Islet precursor cell (in vitro differentiated cells): ENCODE results near the gene UBAC1.
"Not testable (repeated sequence)": the region's sequence is repeated elsewhere in the genome, so short reads cannot be mapped to it uniquely, and the experiment has no call there.

Source experiments
- DNase-seq: peaks from one replicate; pipeline ENCODE4 v3.0.0-alpha.2; 2018

UBAC1 gene

DNA sequence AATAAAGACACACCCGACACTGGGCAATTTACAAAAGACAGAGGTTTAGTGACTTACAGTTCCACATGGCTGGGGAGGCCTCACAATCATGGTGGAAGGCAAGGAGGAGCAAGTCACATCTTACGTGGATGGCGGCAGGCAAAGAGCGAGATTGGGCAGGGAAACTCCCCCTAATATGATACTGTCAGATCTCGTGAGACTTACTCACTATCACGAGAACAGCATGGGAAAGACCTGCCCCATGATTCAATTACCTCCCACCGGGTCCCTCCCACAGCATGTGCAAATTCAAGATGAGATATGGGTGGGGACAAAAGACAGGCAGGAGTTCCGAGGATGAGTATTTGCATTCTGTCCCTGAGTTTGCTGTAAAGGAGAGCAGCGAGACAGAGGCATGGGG is 49.9 kb downstream of the UBAC1 start:
- not testable (repeated sequence) for DNase-seq

DNA sequence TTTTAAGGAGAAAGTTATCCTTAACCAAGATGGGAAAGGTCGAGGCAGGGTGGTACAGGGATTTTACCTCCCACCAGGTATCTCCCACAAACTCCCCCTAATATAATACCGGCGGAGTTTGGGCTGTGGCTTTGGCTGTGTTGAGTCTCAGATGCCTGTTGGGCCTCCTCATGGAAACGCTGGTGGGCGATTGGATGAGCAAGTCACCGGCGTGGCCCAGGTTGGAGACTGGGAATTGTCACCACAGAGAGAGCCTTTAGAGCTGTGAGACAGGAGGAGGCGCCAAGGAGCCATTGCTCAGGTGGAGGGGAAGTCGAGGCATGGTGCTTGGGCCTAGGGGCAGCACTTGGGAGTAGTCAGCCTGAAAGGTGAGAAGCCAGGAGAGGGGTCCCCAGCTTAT is 50.4 kb downstream of the UBAC1 start:
- no peak for DNase-seq

DNA sequence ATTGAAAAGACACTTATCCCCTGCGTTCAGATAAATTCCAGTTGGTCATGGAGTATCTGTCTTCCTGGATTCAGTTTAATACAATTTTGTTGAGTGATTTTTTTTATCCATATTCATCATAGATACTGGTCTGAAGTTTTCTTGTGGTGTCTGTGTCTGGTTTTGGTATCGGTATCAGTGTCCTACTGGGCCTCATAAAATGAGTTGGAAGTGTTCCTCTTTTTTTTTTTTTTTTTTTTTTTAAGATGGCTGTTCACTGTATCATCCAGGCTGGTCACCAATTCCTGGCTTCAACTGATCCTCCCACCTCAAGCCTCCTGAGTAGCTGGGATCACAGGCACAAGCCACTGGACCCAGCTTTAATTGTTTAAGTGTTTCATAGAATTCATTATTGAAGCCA is 51.0 kb downstream of the UBAC1 start:
- no peak for DNase-seq

DNA sequence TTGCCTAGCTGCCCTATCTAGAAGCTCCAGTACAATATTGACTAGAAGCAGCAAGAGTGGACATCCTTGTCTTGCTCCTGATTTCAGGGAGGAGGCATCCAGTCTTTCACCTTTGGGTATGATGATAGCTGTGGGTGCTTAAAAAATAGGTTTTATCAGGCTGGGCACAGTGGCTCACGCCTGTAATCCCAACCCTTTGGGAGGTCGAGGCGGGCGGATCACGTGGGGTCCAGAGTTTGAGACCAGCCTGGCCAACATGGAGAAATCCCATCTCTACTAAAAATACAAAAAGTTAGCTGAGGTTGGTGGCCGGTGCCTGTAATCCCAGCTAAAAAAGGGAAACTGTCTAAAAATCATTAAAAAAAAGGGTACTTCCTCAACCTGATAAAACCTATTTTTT is 51.8 kb downstream of the UBAC1 start:
- no peak for DNase-seq

DNA sequence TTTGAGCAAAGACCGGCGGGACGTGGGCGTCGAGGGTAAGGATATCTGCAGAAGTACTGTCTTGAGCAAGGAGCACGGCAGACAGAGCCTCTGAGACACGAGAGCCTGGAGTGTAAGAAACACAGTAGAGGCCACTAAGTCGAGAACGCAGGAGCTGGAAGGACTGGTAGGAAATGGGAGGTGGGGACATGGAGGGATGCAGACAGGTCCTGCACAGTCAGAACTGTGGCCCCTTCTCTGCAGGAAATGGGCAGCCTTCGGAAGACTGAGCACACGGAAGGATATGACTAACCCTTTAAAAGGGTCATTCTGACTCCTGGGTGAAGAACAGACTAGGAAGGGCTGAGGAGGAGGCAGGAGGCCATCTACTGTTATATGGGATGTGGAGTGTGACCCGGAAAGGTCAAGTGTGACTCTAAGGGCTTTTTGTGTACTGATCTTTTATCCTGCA is 52.4 kb downstream of the UBAC1 start:
- DNase-seq, result no peak

DNA sequence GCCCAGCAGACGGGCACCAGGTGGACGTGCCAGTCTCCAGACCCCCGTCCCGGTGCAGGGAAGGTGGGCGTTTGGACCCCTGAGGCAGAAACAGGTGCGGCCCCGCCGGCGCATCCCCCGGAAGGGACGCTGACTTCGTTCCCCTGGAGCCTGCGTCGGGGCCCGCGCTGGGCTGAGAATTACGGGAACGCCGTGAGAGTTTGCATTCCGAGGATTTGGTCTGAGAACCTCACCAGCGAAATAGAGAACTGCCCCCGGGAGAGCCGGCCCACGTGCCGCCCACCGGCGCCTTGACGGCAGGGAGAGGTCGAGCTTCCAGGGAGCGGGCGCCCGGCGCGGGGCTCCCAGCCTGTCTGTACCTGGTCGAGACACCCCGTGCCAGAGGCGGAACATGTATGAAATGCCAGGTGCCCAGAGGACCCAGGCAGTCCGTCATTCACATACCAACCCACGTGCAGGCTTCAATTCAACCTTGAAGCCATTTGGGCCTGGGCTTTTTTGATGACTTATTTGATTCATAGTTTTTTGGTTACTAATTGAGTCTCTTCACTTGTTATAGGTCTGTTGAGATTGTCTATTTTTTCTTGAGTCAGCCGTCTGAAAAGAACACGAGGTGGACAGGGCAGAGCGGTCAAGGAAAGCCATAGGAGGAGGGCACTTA is 53.0 kb downstream of the UBAC1 start:
- DNase-seq, result no peak

DNA sequence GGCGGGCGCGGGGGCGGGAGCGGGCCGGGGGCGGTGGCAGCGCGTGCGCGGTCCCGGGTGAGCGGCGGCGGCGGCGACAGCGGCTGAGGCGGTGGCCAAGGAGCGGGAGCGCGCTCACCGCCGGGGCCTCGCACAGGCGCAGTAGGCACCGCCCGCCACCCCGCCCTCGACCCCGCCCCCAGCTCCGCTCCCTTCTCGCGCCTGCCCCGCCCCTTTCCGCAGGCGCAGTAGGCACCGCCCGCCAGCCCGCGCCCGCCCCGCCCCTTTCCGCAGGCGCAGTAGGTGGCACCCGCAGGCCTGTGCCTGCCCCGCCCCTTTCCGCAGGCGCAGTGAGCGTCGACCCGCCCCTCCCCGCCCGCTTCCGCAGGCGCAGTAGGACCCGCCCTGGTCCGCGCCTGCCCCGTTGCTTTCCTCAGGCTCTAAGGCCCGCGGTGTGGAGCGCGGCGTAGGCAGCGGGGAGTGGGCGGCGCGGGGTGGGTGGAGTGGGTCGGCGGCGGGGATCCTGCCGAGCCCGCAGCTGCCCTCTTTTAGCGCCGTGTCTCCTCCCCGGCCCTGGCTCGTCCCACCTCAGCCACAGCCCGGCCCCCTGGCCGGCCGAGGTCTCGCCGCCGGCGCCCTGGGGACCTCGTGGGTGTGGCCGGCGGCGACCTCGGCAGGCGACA is 53.6 kb downstream of the UBAC1 start, which contains the start of gene CAMSAP1:
Gene CAMSAP1 (minus strand): TSS at position 116 of the 662 bp plus-strand sequence. CDS start 387 bp downstream, outside the sequence.
- peak; percentile 96 for DNase-seq

DNA sequence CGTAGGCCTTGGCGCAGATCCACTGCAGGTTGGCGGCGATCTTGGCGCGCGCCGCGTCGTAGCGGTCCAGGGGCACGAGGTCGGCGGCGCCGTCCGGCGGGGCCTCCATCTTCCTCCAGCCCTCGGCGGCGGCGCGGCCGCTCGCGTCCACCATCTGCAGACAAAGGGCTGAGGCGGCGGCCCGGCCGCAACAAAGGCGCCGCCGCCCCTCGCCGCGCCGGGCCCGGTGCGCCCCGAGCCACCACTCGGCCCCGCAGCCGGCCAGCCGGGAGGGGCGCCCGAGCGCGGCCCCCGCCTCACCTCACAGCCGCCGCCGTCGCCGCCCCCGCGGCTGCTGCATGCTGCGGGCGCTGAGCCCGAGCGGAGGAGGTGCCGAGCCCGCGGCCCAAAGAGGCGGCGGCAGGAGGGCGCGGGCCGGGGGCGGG is 54.2 kb downstream of the UBAC1 start:
- DNase-seq, result no peak

DNA sequence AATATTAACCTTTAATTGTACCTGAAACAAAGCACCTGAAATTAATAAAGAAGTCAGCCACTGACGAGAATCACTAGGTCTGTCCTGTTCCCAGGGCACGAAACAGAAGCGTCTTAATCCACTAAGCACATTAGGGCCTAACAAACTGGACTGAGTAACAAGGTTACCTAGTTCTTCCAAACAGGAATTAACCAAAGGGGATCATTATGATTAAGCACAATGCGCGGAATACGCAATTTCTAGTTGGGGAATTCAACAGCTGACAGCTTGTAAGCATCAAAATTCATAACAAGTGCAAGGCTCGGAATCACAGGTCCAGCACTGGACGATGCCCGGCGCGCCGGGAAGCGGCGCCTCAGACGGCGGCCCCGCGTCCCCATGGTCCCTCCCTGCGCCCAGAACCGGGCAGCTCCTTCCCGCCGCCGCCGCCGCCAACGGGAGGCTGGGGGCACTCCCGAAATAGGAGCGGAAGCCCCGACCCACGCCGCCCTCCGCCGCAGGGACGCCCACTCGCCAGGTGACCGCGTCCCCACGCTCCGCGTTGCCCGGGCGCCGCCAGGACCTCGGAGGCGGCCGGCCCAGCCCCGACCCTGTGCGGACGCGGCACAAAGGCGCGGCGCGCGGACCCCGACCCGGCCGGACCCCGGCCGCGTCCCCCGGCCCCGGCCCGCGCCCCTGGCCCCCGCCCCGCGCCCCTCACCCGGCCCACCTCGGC is 54.7 kb downstream of the UBAC1 start:
- DNase-seq, result no peak

DNA sequence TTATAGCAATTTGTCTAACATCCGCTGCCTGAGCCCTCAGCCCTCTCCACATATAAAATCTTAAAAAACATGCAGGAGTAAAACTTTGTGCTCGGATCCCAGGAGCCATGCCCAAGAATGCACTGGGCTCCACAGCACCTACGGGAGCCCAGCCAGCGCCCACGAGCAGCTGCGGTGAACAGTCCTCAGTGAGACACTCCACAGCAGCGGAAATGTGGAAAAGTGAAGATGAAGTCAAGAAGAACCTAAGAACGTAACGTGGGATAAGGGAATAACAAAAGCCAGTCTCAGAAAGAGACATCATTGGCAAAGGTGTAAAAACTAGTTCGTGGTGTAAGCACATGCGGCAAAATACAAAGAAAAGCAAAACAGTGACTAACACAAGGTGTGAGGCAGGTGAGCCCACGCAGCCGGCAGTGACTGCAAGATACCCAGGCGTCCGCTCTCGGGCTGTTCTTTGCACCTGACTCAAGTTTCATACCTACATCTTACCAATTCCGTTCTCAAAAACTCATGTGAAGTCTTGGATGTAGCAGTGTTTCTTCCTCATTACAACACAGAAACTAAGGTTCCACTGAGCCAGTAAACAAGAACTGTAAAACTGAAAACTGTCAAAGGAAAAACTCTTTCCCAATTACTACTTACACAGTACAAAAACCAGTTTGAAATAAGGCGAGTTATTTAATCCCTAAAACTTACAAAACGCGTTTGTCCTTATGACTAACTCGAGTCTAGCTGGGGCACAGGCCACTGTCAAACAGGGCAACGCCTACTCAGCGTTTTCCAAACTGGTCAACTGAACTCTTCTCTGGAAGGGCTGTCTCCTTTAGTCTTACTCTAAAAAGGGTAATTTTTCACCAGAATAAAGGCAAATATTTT is 55.6 kb downstream of the UBAC1 start:
- no peak for DNase-seq

DNA sequence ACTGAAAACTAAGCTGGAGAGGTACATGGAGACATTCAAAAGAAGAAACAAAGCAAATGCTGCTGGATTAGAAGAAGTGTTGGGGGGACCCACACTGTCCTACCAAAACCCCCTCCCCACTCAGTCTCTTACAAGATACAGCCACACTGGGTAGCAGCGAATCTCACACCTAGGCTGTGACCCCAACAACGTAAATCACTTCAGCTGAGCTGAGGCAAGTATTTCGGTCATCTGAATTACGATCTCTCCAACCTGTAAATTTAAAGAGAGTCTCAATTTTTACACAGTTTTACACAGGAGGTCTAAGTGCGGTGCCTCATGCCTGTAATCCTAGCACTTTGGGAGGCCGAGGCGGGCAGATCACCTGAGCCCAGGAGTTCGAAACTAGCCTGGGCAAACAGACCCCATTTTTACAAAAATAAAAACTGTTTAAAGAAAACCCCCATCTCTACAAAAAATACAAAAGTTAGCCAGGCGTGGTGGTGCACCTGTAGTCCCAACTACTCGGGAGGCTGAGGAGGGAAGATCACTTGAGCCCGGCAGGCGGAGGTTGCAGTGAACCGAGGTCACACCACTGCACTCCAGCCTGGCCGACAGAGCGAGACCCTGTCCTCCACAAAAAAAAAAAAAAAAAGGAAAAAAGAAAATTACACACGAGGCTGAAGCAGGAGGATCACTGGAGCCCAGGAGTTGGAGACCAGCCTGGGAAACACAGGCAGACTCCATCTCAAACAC is 57.2 kb downstream of the UBAC1 start:
- no peak for DNase-seq

DNA sequence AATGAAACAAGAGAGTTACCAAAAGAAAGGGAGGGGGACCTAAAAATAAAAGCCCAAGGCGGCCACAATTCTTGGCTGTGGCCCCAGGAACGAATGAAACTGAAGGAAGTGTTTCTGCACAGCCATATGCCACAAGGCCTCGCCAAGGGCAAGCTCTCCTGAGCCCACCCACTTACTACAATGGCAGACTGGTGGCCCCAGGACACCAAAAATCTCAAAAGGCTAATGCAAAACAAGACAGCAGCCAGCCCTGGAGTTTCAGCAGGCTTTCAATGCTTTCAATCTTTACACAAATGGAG is 57.9 kb downstream of the UBAC1 start:
- no peak for DNase-seq

DNA sequence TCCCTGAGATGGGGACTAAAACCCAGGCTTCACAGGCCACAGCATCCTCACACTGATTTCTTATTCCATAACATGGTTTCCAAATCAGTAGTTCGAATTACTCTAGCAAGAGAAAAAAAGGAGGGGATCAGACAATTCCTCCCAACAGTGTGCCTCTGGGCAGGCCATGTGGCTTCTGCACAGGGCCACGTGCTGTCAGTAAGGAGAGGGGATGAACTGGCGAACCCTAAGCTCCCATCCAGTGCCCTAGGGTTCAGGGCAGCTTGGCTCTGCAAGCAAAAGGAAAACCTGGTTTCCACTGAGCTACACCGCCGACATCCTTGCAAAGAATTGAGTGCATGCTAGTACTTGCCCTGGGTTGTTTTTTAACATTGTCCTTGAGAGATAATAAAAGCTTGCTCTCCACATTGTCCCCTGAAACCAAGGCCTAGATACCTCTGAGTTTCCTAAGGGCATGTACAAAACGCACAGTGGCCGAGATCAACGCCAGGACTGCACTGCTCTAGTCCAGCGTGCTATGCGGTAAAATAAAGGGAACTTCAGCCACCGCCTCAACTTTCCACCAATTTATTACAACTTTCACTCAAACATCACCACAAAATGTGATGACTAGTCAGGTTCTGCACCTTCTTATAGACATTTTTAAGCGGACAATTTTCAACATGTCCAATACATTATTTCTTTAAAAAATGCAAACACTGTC is 58.4 kb downstream of the UBAC1 start:
- no peak for DNase-seq

DNA sequence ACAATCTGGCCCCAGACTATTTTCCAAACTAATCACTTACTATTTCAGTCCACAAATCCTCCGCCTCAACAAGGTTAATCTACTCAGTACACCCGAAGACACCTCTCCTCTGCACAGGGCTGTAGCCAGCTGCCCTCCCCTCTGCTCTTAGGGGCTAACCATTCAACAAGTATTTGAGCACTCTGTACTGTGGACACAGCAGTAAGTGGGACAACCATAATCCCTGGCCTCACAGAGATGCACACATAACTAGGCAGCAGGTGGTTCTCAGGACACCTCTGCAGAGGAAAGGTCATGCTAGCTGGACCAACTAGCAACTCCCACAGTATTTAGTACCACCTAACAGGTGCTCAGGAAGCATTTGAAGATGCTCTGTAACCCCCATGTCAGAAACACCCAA is 59.3 kb downstream of the UBAC1 start:
- no peak for DNase-seq

DNA sequence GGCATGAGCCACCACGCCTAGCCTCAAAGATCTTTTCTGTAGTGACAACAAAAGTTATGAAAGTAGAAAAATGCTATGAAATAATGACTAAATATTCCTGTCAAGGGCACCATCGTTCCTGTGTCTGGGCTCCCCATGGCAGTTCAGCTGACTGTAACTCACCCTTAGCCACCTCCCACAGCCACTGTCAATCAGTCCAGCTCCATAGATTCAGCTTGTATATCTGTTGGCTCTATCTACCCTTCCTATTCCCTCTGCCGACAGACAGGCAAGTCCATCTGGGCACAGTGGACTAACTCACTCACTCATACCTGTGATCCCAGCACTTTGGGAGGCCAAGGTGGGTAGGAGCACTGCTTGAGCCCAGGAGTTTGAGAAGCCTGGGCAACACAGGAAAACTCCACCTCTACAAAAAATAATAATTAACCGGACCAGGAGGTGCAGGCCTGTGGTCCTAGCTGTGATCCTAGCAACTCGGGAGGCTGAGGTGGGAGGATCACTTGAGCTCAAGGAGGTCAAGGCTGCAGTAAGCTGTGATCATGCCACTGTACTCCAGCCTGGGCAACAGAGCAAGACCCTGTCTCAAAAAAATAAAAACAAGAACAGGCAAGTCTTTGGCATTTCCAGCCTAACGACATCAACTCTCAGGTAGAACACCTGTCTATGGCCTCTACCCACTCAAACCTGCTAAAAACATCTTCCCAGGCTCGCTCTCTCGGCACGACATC is 60.0 kb downstream of the UBAC1 start:
- DNase-seq, result no peak

DNA sequence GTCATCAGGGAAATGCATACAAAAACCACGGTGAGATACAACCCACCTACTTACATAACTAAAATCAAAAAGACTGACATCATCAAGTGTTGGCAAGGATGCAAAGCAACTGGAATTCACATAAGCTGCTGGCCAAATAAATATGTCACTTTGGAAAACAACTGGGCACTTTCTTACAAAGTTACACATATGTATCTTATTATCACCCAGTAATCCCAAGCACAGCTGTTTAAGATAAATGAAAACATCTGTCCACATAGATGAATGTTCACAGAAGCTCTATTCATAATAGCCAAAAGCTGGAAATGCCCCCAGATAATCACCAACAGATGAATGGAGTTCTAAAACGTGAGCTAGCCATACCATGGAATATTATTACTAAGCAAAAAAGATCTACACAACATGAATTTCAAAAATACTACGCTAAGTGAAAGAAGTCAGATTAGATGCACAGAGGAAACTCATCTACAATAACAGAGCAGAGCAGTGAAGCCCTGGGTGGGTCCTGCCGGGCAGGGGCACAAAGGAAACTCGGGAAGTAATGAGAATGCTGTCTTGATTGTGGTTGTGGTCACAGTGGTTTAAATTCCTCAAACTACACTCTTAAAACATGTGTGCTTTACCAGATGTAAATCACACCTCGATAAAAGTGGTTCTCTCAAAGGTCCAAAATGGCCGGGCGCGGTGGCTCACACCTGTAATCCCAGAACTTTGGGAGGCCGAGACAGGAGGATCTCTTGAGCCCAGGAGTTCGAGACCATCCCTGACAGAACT is 62.4 kb downstream of the UBAC1 start:
- no peak for DNase-seq

DNA sequence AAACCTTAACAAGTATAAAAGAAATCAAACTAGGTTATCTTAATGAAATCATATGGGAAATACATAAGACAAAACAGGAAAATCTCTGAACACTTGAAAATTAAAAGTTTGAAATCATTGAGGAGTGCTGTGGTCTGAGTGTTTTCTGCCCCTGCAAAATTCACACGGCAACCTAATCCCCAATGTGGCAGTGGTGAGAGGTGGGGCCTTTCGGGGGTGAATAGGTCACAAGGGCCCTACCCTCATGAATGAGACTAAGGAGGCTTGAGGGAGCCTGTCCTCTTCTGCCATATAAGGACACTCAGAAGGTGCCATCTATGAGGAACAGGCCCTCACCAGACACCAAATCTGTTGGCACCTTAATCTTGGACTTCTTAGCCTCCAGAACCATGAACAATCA is 64.5 kb downstream of the UBAC1 start:
- DNase-seq, result no peak

DNA sequence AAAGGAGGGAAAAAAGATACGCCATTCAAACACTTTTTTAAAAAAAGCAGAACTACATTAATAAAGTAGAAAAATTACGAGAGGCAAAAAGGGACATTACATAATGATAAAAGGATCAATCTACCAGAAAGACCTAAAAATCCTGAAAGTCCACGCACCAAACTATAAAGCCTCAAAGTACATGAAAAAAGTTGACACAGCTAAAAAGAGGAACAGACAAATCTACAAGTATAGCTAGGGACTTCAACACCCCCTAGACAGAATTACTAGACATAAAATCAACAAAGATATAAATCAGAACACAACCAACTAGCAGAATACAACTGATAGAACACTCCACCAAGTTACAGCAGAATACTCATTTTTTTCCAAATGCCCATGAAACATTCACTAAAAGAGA is 65.0 kb downstream of the UBAC1 start:
- DNase-seq, result no peak

DNA sequence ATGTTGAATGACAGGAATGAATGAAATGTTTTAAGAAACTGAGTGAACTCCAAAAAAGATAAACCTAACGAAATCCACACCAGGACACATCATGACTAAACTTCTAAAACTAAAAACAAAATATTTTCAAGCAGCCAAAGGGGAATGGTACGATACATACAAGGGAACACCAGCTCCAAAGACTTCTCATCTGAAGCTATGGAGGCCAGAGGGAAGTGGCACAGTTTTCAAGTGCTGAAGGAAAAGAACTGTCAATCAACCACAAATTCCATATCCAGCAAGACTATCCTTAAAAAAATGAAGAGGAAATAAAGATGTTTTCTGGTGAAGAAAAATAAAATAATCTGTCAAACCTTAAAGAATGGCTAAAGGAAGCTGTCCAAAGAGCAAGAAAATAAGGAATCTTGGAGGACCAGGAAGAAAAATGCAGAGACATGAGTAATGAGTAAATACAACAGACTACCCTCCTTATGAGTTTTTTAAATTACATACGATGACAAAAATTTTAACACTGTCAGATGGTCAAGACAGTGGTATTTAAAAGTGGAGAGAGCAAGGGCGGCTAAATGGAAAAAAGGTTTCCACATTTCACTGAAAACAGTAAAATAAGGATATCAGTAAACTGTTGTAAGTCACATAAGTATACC is 65.8 kb downstream of the UBAC1 start:
- DNase-seq, result no peak

DNA sequence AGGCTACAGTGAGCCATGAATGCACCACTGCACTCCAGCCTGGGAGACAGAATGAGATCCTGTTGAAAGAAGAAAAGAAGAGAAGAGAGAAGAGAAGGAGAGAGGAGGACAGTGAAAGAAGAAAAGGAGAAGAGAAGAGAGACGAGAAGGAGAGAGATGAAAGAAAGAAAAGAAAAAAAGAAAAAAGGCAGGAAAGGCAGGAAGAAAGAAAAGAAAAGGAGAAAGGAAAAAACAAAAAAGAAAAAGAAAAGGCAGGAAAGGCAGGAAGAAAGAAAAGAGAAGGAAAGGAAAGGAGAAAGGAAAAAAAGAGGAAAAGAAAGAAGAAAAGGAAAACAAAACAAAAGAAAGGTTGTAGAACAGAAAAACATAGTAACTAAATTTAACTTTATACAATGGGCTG is 68.1 kb downstream of the UBAC1 start:
- DNase-seq, result no peak
